Measurements from ENCODE around the gene C11orf21.

- TF ChIP-seq POLR2A (IDR thresholded peaks at IDR 0.05) (no peak), CTCF (IDR thresholded peaks at IDR 0.05) (no peak)
Measured at GRCh38 chr11:2342557-2342956, 40.8 kb upstream of the C11orf21 start.
